Panc1 (cell line): ENCODE data around the gene GABRB1. TPM values are rescaled to one million over a fixed set of nuclear protein-coding genes. Genes with fewer than 3 reads are reported as not detected.

Experiments
- ATAC-seq: fragments of 200-7000 bp; cut with Tn5 transposase; 2 replicates; pipeline ENCODE4 v1.9.1; 2020; ENCODE audit warnings: mild to moderate bottlenecking, moderate library complexity
- BruUV-seq: library from RNA; stranded (reverse); fragments of 400-500 nt; replicated peaks from 2 replicates; lab custom pipeline; 2021; lab: Mats Ljungman, UMichigan
- CTCF ChIA-PET: fragments of 300-600 bp; sonication (Branson Sonifier 250); formaldehyde crosslinking; loops from one replicate; lab custom pipeline; 2022; ENCODE audit warnings: antibody characterized with exemption; lab: Charles Lee
- POLR2A ChIA-PET: fragments of 300-600 bp; sonication (Branson Sonifier 250); formaldehyde crosslinking; loops from one replicate; lab custom pipeline; 2022; ENCODE audit warnings: antibody characterized with exemption; lab: Charles Lee
- DNase-seq: peaks from one replicate; pipeline ENCODE4 v3.0.0-alpha.2; 2010; ENCODE audit warnings: low read depth, low spot score
- H3K27ac ChIP-seq: 2 replicates; pipeline ENCODE4 v1.5.1; 2011; ENCODE audit warnings: mild to moderate bottlenecking, low read length, inconsistent platforms
- H3K27me3 ChIP-seq: fragments of 200-500 bp; sonication (Bioruptor generic); 2 replicates; pipeline ENCODE4 v1.6.0; 2014; ENCODE audit warnings: low read length, inconsistent platforms; ENCODE audit not compliant: control insufficient read depth, insufficient read depth
- H3K36me3 ChIP-seq: fragments of 200-500 bp; sonication (Bioruptor generic); 2 replicates; pipeline ENCODE4 v1.5.1; 2014; ENCODE audit warnings: inconsistent platforms, mild to moderate bottlenecking, low read length, moderate library complexity; ENCODE audit not compliant: control insufficient read depth, insufficient read depth
- H3K4me1 ChIP-seq: 2 replicates; pipeline ENCODE4 v1.5.1; 2011; ENCODE audit warnings: inconsistent platforms, mild to moderate bottlenecking, low read length, moderate library complexity; ENCODE audit not compliant: control insufficient read depth, insufficient read depth
- H3K4me3 ChIP-seq, 2 experiments: 2 replicates each; pipeline ENCODE4 v1.5.1; 2011 to 2012; ENCODE audit warnings: low read depth in 2 of 2, low read length in 2 of 2, mild to moderate bottlenecking in 2 of 2, inconsistent platforms in 1 of 2, moderate library complexity in 1 of 2
- H3K9me3 ChIP-seq: fragments of 200-500 bp; sonication (Bioruptor generic); 2 replicates; pipeline ENCODE4 v1.5.1; 2014; ENCODE audit warnings: low read depth, mild to moderate bottlenecking, inconsistent platforms, low read length, moderate library complexity; ENCODE audit not compliant: control insufficient read depth, insufficient read depth
- POLR2AphosphoS5 ChIP-seq: IDR thresholded peaks from 2 replicates; pipeline ENCODE4 v1.6.1; 2012; ENCODE audit warnings: mild to moderate bottlenecking, low read depth, low read length, moderate library complexity
- SIN3A ChIP-seq: IDR thresholded peaks from 2 replicates; pipeline ENCODE4 v1.6.1; 2012; ENCODE audit warnings: low read depth, mild to moderate bottlenecking, low read length, moderate library complexity, borderline replicate concordance; ENCODE audit not compliant: insufficient read depth
- TCF7L2 ChIP-seq: IDR thresholded peaks from 2 replicates; pipeline ENCODE4 v1.6.1; 2011; ENCODE audit warnings: mild to moderate bottlenecking, low read depth, low read length, inconsistent platforms
- in situ Hi-C: cut with HindIII; loops from 2 replicates; pipeline ENCODE4 v1.10.0; 2016; ENCODE audit warnings: low sequenced_read_pairs, low pct_unique_long_range_greater_than_20kb
- intact Hi-C: fragments of 100-400 bp; cut with micrococcal nuclease; formaldehyde crosslinking; loops from one replicate; pipeline ENCODE4 v1.10.0; 2022; ENCODE audit not compliant: unreplicated experiment
- total RNA-seq: library from RNA; stranded (reverse); gene quantifications from one replicate; pipeline ENCODE4 v1.2.1, GENCODE V29; 2021; ENCODE audit not compliant: unreplicated experiment
- TF ChIP-seq, protein P1 (sequence below): fragments of 450-650 bp; IDR thresholded peaks from 2 replicates; pipeline ENCODE4 v1.5.1; 2017; ENCODE audit warnings: mild to moderate bottlenecking
- TF ChIP-seq, protein P2 (sequence below), 2 experiments: IDR thresholded peaks; 2 replicates each; pipeline ENCODE4 v1.6.1; 2011 to 2012; ENCODE audit warnings: low read depth in 2 of 2, control low read depth in 1 of 2, low read length in 1 of 2, mild to moderate bottlenecking in 1 of 2, moderate library complexity in 1 of 2; ENCODE audit not compliant: insufficient read depth in 1 of 2

GABRB1 gene
- total RNA-seq, 1 experiment from 2014 or later = not detected

DNA sequence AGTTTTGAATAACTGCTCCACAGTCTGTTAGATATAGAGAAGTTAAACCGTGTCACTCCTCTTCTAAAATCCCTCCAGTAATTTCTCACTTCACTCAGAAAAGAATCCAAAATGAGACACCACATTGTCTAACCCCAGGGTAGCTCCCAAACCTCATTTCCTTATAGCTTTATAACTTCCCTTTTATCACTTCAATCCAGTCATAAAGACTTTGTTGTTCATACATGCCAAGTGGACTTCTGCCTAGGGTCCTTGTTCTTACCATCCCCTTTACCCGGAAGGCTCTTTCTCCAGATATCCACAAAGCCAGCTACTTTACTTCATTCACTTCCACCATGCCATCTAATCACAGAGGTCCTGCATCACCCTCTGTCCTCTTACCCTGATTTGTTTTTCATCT is 156.2 kb downstream of the GABRB1 start:
- BruUV-seq = no TSS peak
- H3K4me1 ChIP-seq = no peaks in the 10 kb centered on the region
- TF ChIP-seq SIN3A = no peak
- TF ChIP-seq, protein P1, sequence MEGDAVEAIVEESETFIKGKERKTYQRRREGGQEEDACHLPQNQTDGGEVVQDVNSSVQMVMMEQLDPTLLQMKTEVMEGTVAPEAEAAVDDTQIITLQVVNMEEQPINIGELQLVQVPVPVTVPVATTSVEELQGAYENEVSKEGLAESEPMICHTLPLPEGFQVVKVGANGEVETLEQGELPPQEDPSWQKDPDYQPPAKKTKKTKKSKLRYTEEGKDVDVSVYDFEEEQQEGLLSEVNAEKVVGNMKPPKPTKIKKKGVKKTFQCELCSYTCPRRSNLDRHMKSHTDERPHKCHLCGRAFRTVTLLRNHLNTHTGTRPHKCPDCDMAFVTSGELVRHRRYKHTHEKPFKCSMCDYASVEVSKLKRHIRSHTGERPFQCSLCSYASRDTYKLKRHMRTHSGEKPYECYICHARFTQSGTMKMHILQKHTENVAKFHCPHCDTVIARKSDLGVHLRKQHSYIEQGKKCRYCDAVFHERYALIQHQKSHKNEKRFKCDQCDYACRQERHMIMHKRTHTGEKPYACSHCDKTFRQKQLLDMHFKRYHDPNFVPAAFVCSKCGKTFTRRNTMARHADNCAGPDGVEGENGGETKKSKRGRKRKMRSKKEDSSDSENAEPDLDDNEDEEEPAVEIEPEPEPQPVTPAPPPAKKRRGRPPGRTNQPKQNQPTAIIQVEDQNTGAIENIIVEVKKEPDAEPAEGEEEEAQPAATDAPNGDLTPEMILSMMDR = no peak
- TF ChIP-seq, protein P2, sequence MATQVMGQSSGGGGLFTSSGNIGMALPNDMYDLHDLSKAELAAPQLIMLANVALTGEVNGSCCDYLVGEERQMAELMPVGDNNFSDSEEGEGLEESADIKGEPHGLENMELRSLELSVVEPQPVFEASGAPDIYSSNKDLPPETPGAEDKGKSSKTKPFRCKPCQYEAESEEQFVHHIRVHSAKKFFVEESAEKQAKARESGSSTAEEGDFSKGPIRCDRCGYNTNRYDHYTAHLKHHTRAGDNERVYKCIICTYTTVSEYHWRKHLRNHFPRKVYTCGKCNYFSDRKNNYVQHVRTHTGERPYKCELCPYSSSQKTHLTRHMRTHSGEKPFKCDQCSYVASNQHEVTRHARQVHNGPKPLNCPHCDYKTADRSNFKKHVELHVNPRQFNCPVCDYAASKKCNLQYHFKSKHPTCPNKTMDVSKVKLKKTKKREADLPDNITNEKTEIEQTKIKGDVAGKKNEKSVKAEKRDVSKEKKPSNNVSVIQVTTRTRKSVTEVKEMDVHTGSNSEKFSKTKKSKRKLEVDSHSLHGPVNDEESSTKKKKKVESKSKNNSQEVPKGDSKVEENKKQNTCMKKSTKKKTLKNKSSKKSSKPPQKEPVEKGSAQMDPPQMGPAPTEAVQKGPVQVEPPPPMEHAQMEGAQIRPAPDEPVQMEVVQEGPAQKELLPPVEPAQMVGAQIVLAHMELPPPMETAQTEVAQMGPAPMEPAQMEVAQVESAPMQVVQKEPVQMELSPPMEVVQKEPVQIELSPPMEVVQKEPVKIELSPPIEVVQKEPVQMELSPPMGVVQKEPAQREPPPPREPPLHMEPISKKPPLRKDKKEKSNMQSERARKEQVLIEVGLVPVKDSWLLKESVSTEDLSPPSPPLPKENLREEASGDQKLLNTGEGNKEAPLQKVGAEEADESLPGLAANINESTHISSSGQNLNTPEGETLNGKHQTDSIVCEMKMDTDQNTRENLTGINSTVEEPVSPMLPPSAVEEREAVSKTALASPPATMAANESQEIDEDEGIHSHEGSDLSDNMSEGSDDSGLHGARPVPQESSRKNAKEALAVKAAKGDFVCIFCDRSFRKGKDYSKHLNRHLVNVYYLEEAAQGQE (IDR thresholded peaks at IDR 0.05; ENCODE audit: insufficient read depth in 1 of 2, low read depth in 2 of 2, low read length in 1 of 2) = no peak
- no peak for TF ChIP-seq TCF7L2
- TF ChIP-seq POLR2AphosphoS5 = no peak
- intact Hi-C loops = no loop called here
- no peak overlapping the region for H3K27ac ChIP-seq
- in situ Hi-C loops = no loop called here
- ChIA-PET CTCF (no interaction called here), POLR2A (no interaction called here)
- H3K4me3 ChIP-seq = no peak overlapping the region
- H3K9me3 ChIP-seq = no peaks in the 10 kb centered on the region
- no peaks in the 10 kb centered on the region for H3K27me3 ChIP-seq
- DNase-seq = no peak
- no peak for ATAC-seq
- no peaks in the 10 kb centered on the region for H3K36me3 ChIP-seq

DNA sequence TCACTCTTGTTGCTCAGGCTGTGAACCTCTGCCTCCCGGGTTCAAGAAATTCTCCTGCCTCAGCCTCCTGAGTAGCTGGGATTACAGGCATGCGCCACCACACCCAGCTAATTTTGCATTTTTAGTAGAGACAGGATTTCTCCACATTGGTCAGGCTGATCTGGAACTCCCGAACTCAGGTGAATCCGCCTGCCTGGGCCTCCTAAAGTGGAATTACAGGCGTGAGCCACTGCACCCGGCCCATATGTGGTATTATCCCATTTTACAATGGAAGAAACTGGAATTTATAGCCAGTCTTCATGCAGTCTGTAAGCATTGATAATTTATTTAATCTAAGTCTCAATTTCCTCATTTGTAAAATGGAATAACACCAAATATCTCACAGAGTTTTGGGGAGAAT is 161.8 kb downstream of the GABRB1 start:
- Histone ChIP-seq H3K4me3 (no peak overlapping the region), H3K36me3 (no peaks in the 10 kb centered on the region), H3K4me1 (no peaks in the 10 kb centered on the region), H3K27ac (no peak overlapping the region), H3K27me3 (no peaks in the 10 kb centered on the region), H3K9me3 (no peaks in the 10 kb centered on the region)
- no peak for DNase-seq
- intact Hi-C loops (no loop called here), in situ Hi-C loops (no loop called here)
- BruUV-seq = no TSS peak
- TF ChIP-seq, protein P1 = no peak
- TF ChIP-seq TCF7L2 (no peak), POLR2AphosphoS5 (no peak), SIN3A (no peak)
- TF ChIP-seq, protein P2 (IDR thresholded peaks at IDR 0.05; ENCODE audit: insufficient read depth in 1 of 2, low read depth in 2 of 2, low read length in 1 of 2) = no peak
- ATAC-seq = no peak
- CTCF ChIA-PET = no interaction called here
- POLR2A ChIA-PET = no interaction called here
